ENCODE measurements around the gene PARP16.

Gene PARP16

GRCh38 chr15:65208647-65209046, 78.0 kb downstream of the PARP16 start:
- no peak for DNase-seq (ENCODE audit: low read depth in 2 of 3, low spot score in 1 of 3)
